ENCODE data around the gene FCGR3B. TPM values are rescaled to one million over a fixed set of nuclear protein-coding genes. Genes with fewer than 3 reads are reported as not detected.
"Not testable (repeated sequence)": the region's sequence is repeated elsewhere in the genome, so short reads cannot be mapped to it uniquely, and the experiment has no call there.

Gene FCGR3B
- total RNA-seq, 1 donor from 2014 or later: not detected

- not testable (repeated sequence) for H3K36me3 Mint-ChIP-seq (ENCODE audit: insufficient read depth); H3K9me3 Mint-ChIP-seq (ENCODE audit: low read depth); H3K27me3 Mint-ChIP-seq; H3K4me3 Mint-ChIP-seq (ENCODE audit: low read depth); H3K27ac Mint-ChIP-seq; H3K4me1 Mint-ChIP-seq (ENCODE audit: low read depth); DNase-seq (ENCODE audit: low spot score, unreplicated experiment)
Measured at GRCh38 chr1:161593092-161593755, 37.8 kb downstream of the FCGR3B start.

GRCh38 chr1:161592586-161592985 lies 38.4 kb downstream of the FCGR3B start:
- H3K27me3 Mint-ChIP-seq; H3K4me1 Mint-ChIP-seq (ENCODE audit: low read depth); H3K27ac Mint-ChIP-seq; DNase-seq (ENCODE audit: low spot score, unreplicated experiment); H3K4me3 Mint-ChIP-seq (ENCODE audit: low read depth); H3K9me3 Mint-ChIP-seq (ENCODE audit: low read depth); H3K36me3 Mint-ChIP-seq (ENCODE audit: insufficient read depth): not testable (repeated sequence)

DNA sequence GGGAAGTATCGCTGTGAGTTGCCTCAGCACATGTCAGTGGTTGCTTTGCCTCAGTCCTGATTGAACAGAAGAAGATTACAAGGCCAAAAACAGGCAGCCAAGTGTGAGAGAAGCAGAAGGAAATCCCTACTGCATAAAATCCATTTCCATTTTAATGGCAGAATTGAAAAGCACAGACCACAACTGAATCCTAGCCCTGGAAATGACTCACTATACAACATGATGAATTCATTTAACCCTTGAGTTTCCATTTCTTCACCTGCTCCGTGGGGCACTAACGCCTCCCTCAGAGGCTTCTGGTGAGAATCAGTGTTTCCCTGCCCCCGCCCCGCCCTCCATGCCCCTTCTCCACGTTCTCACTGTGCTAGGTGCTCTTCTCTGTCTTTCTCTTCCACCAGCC lies 41.1 kb downstream of the FCGR3B start:
- not testable (repeated sequence) for H3K27me3 Mint-ChIP-seq; DNase-seq (ENCODE audit: low spot score, unreplicated experiment); H3K4me1 Mint-ChIP-seq (ENCODE audit: low read depth); H3K36me3 Mint-ChIP-seq (ENCODE audit: insufficient read depth); H3K27ac Mint-ChIP-seq; H3K4me3 Mint-ChIP-seq (ENCODE audit: low read depth); H3K9me3 Mint-ChIP-seq (ENCODE audit: low read depth)

DNA sequence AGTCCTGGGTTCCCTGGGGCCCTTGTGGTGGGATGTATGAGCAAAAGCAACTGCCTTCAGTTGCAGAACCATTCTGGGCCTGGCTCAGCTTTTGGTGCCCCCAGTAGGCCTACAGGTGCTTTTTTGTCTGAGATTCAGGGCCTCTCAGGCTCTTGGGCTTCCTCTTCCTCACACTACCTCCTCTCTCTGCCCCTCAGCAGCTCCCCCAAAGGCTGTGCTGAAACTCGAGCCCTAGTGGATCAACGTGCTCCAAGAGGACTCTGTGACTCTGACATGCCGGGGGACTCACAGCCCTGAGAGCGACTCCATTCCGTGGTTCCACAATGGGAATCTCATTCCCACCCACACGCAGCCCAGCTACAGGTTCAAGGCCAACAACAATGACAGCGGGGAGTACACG lies 41.6 kb downstream of the FCGR3B start:
- H3K4me1 Mint-ChIP-seq (ENCODE audit: low read depth); H3K4me3 Mint-ChIP-seq (ENCODE audit: low read depth); H3K9me3 Mint-ChIP-seq (ENCODE audit: low read depth); H3K36me3 Mint-ChIP-seq (ENCODE audit: insufficient read depth); H3K27ac Mint-ChIP-seq; H3K27me3 Mint-ChIP-seq; DNase-seq (ENCODE audit: low spot score, unreplicated experiment): not testable (repeated sequence)

DNA sequence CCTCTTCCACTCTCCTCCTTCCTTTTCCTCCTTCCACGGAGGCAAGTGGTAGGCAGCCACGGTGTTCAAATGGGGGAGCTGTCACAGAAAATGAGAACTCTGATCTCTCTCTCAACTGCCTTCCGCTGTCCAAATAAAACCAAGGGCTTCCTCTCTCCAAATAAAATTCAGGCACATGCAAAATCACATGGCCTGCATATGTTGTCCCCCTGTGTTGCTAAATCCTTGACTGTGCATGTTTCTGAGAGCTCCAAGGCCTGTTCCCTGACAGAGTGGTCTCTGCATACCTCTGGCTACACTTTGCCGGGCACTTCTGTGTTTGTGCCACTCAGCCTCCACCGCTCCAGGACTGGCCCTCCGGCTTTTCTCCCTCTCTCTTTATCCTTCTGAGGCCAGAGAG lies 42.4 kb downstream of the FCGR3B start:
- H3K36me3 Mint-ChIP-seq (ENCODE audit: insufficient read depth); H3K27ac Mint-ChIP-seq; DNase-seq (ENCODE audit: low spot score, unreplicated experiment); H3K9me3 Mint-ChIP-seq (ENCODE audit: low read depth); H3K4me3 Mint-ChIP-seq (ENCODE audit: low read depth); H3K27me3 Mint-ChIP-seq; H3K4me1 Mint-ChIP-seq (ENCODE audit: low read depth): not testable (repeated sequence)

- H3K9me3 Mint-ChIP-seq (ENCODE audit: low read depth); H3K4me1 Mint-ChIP-seq (ENCODE audit: low read depth); H3K27me3 Mint-ChIP-seq; H3K36me3 Mint-ChIP-seq (ENCODE audit: insufficient read depth); DNase-seq (ENCODE audit: low spot score, unreplicated experiment); H3K27ac Mint-ChIP-seq; H3K4me3 Mint-ChIP-seq (ENCODE audit: low read depth): not testable (repeated sequence)
Measured at GRCh38 chr1:161582882-161583281, 48.1 kb downstream of the FCGR3B start.

DNA sequence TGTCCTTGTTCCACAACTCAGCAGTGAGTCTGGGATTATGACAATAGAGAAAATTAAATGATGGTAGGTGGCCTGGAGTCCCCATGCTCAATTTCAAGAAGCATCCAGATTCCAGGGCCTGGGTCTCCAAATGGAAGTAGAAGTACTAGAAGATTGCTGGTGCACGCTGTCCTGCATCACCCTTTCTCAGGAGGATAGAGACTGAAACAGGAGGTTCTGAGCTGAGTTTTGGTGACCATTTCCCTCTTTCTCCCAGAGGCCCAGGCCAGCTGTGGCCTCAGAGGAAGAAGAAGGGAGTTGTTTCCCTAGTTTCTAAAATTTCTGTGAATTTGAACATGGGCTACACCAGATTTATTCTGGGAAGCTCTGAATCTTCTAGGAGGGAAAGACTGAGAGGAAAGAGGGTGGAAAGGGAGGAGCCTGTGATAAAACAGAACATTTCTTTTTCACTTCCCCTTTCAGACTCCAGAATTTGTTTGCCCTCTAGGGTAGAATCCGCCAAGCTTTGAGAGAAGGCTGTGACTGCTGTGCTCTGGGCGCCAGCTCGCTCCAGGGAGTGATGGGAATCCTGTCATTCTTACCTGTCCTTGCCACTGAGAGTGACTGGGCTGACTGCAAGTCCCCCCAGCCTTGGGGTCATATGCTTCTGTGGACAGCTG lies 50.0 kb downstream of the FCGR3B start:
- not testable (repeated sequence) for DNase-seq (ENCODE audit: low spot score, unreplicated experiment); H3K4me1 Mint-ChIP-seq (ENCODE audit: low read depth); H3K27ac Mint-ChIP-seq; H3K27me3 Mint-ChIP-seq; H3K9me3 Mint-ChIP-seq (ENCODE audit: low read depth); H3K36me3 Mint-ChIP-seq (ENCODE audit: insufficient read depth); H3K4me3 Mint-ChIP-seq (ENCODE audit: low read depth)

- not testable (repeated sequence) for H3K36me3 Mint-ChIP-seq (ENCODE audit: insufficient read depth); DNase-seq (ENCODE audit: low spot score, unreplicated experiment); H3K9me3 Mint-ChIP-seq (ENCODE audit: low read depth); H3K27ac Mint-ChIP-seq; H3K4me1 Mint-ChIP-seq (ENCODE audit: low read depth); H3K4me3 Mint-ChIP-seq (ENCODE audit: low read depth); H3K27me3 Mint-ChIP-seq
Measured at GRCh38 chr1:161579856-161580507, 51.0 kb downstream of the FCGR3B start.

DNA sequence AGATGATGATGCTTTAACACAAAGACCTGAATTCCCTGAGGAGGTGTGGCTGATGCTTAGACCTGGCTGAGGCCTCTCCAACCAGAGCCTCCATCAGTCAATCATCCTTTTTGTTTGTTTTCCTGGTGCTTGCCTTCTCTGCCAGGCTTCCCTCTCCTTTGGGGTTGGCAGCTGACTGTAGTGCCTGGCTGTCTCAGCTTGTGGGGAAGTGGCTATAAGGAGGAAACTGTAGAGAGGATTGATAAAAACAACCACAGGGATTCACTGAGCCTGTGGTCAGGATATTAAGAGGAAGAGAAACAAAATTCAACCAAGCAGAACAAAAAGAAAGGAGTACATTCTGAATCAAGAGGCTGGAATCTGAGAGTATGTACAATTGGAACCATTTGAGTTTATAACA lies 54.3 kb downstream of the FCGR3B start:
- not testable (repeated sequence) for H3K27me3 Mint-ChIP-seq; H3K36me3 Mint-ChIP-seq (ENCODE audit: insufficient read depth); H3K9me3 Mint-ChIP-seq (ENCODE audit: low read depth); H3K27ac Mint-ChIP-seq; DNase-seq (ENCODE audit: low spot score, unreplicated experiment); H3K4me3 Mint-ChIP-seq (ENCODE audit: low read depth); H3K4me1 Mint-ChIP-seq (ENCODE audit: low read depth)

Other genes starting within 250 kb of the FCGR3B start
- gene FCGR2A, start 125.7 kb downstream of the FCGR3B start, total RNA-seq: 0.40 TPM in 1 of 2 replicates, not detected in the other
- 0.16 TPM in 1 of 2 replicates, not detected in the other for gene HSPA6, start 106.6 kb downstream of the FCGR3B start, total RNA-seq
- not detected in 2 replicates for gene FCGR3A, start 81.4 kb downstream of the FCGR3B start, total RNA-seq
- gene FCGR2B, start 32.0 kb upstream of the FCGR3B start, total RNA-seq: 0.36 and 0.55 TPM in 2 replicates
- gene FCRLA, start 76.1 kb upstream of the FCGR3B start, total RNA-seq: not detected in 2 replicates
- 0.14 and 0.33 TPM in 2 replicates for gene FCRLB, start 90.4 kb upstream of the FCGR3B start, total RNA-seq
- gene DUSP12, start 118.6 kb upstream of the FCGR3B start, total RNA-seq: 29.8 and 31.0 TPM in 2 replicates
- 20.4 and 21.0 TPM in 2 replicates for gene ATF6, start 135.1 kb upstream of the FCGR3B start, total RNA-seq